ENCODE measurements around the gene DVL1. TPM values are rescaled to one million over a fixed set of nuclear protein-coding genes. Genes with fewer than 3 reads are reported as not detected.
A peak's percentile ranks its signal among the peaks of the same experiment; 100 is the strongest.

The DVL1 gene
- total RNA-seq, 4 donors from 2014 or later = 130 to 191 (median 144) TPM

DNA sequence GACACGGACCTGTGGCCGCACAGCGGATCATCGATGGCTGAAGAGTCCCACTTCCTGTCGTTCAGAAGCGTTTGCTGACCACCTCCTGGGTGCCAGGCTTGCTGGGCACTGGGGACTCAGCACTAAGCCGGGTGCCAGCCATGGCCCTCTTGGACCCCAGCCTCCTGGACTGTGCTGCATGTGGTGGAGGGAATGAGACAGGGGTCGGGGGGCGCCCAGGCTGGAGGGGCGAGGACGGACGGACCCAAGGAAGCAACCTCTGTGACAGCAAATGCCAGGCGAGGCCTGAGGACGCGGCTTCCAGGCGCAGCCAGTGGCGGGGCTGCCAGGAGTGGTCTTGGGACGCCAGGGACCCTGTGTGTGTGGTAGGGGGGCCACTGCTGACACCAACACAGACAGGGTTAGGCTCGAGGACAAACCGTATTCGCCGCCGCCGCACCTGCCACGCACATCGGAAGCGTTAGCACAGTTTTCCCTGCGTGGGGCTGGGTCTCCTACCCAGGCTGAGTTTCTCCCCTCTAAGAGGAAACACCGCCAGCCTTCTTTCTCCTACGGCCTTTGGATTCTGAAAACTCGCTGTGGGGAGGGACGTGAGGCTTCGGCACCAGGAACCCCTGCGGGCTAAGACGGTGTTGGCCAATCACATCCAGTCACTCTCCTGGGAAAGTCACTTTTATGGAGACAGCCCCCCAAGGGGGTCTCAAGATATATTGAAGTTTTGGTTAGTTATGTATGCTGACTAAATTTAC lies 12.2 kb upstream of the DVL1 start:
- no peak for TF ChIP-seq POLR2A (IDR thresholded peaks at IDR 0.05)
- H3K4me1 ChIP-seq = peaks cover 0 to 49% (median 43%) of the 10 kb centered on the region in 4 donors
- no peak for DNase-seq (ENCODE audit: low spot score in 2 of 2)
- 66 to 70% methylated on average over 20 to 33 of the region's 35 CpGs for WGBS, 2 donors
- H3K36me3 ChIP-seq = no peaks in the 10 kb centered on the region
- no peaks in the 10 kb centered on the region for H3K9me3 ChIP-seq
- peak overlapping the region in 1 of 4 donors; percentile 32 for H3K4me3 ChIP-seq
- peak overlapping the region; percentile 2 to 92 (median 80) for H3K27ac ChIP-seq
- H3K27me3 ChIP-seq = no peaks in the 10 kb centered on the region

DNA sequence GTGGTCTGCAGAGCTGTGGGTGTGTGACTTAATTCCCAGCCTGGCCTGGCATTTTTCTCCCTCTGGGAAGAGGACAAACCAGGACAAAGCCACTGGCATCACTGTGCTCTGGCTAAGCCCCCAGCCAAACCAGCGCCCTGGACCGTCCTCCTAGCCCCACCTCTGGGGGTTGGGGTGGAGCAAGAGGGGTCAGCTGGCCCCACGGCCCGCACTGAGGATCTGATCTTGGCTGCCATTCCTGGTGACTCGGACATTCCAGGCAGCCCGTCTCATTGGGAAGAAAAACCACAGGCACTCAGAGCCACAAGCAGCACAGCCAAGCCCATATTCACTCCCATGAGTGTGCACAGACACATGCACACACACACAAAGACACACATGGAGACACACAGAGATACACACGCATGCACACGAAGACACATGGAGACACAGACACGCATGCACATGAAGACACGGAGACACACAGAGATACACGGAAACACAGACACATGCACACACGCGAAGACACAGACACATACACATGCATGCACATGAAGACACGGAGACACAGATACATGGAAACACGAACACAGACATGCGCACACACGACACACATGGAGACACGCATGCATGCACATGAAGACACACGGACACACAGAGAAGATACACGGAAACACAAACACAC lies 11.4 kb upstream of the DVL1 start:
- no peaks in the 10 kb centered on the region for H3K9me3 ChIP-seq
- H3K36me3 ChIP-seq = no peaks in the 10 kb centered on the region
- 53 to 63% methylated on average over 20 of the region's 20 CpGs for WGBS, 2 donors
- TF ChIP-seq EP300 (IDR thresholded peaks at IDR 0.05) (peak in 1 of 2 donors; percentile 62), POLR2A (IDR thresholded peaks at IDR 0.05) (no peak)
- H3K4me3 ChIP-seq = peak overlapping the region in 1 of 4 donors; percentile 66
- H3K27me3 ChIP-seq = no peaks in the 10 kb centered on the region
- peaks cover 0 to 57% (median 48%) of the 10 kb centered on the region in 4 donors for H3K4me1 ChIP-seq
- peak; percentile 79 to 81 for DNase-seq (ENCODE audit: low spot score in 2 of 2)
- peak overlapping the region; percentile 81 to 92 (median 88) for H3K27ac ChIP-seq

DNA sequence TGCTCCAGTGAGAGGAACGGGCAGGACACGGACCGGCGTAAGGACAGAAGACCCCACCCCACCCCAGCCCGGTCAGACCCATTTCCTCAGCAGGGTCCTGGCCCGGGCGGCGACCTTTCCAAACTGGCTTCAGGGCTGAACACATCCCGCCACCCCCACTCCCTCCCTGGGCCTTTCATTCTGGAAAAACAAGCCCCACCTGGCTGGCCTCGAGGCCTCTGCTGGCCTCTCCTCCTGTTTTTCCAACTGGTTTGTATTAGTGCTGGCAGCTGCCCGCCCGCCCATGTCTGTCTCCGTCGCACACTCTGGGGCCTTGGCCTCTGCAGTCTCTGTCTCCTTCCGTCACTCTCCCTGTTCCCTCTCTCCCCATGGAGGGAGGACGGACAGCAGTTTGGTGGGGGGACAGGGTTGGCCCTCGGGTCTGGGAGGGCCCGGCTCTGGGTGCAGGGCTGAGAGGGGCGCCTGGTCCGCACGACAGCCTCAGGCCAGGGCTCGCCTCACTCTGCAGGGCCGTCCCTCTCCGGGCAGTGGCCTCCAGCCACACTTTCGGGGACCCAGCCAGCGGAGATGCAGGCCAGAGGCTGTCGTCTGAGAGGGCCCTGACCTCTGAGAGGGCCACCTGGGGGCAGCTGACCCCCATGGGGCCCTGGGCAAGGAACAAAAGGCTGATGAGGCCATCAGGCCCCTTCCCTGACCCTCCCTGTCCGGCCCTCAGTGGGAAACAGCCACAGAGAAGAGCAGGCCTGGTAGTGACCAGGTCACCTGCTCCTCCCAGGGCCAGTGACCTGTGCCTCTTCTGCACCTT lies 10.6 kb upstream of the DVL1 start:
- Histone ChIP-seq H3K36me3 (peaks cover 0 to 5% (median under 1%) of the 10 kb centered on the region in 3 donors), H3K4me1 (peaks cover 0 to 64% (median 55%) of the 10 kb centered on the region in 4 donors), H3K27me3 (no peaks in the 10 kb centered on the region), H3K9me3 (no peaks in the 10 kb centered on the region), H3K4me3 (peak overlapping the region in 1 of 4 donors; percentile 66), H3K27ac (peak overlapping the region; percentile 81 to 92 (median 88))
- peak; percentile 80 to 81 for DNase-seq (ENCODE audit: low spot score in 2 of 2)
- 26 to 37% methylated on average over 10 to 16 of the region's 28 CpGs for WGBS, 2 donors
- TF ChIP-seq, protein P1, sequence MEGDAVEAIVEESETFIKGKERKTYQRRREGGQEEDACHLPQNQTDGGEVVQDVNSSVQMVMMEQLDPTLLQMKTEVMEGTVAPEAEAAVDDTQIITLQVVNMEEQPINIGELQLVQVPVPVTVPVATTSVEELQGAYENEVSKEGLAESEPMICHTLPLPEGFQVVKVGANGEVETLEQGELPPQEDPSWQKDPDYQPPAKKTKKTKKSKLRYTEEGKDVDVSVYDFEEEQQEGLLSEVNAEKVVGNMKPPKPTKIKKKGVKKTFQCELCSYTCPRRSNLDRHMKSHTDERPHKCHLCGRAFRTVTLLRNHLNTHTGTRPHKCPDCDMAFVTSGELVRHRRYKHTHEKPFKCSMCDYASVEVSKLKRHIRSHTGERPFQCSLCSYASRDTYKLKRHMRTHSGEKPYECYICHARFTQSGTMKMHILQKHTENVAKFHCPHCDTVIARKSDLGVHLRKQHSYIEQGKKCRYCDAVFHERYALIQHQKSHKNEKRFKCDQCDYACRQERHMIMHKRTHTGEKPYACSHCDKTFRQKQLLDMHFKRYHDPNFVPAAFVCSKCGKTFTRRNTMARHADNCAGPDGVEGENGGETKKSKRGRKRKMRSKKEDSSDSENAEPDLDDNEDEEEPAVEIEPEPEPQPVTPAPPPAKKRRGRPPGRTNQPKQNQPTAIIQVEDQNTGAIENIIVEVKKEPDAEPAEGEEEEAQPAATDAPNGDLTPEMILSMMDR (IDR thresholded peaks at IDR 0.05) = no peak
- no peak for TF ChIP-seq POLR2A (IDR thresholded peaks at IDR 0.05)
- peak in 1 of 2 donors; percentile 80 for TF ChIP-seq EP300 (IDR thresholded peaks at IDR 0.05)

DNA sequence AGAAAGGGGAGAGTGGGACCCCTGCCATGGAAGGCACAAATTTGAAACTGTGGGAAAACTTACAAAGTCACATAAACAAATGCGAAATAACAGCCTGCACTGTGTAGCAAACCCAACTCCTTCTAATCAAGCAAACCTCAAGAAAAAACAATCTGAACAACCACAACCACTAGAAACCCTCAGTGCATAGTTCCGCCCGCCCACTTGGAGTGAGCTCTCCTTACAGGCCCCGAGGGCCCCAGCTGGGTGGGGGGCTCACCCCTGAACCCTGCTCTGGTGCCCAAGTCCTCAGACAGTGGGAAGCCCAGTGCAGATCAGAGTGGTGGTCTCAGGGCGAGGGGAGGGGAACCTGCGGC lies 10.1 kb upstream of the DVL1 start:
- no peaks in the 10 kb centered on the region for H3K9me3 ChIP-seq
- peak in 1 of 2 donors; percentile 68 for DNase-seq (ENCODE audit: low spot score in 2 of 2)
- peaks cover 0 to 11% (median 4%) of the 10 kb centered on the region in 3 donors for H3K36me3 ChIP-seq
- peak overlapping the region; percentile 81 to 92 (median 88) for H3K27ac ChIP-seq
- H3K4me1 ChIP-seq = peaks cover 0 to 70% (median 61%) of the 10 kb centered on the region in 4 donors
- H3K4me3 ChIP-seq = peak overlapping the region in 2 of 4 donors; percentile 14 to 66
- WGBS, 2 donors = 19 to 31% methylated on average over 4 to 6 of the region's 6 CpGs
- no peak for TF ChIP-seq POLR2A (IDR thresholded peaks at IDR 0.05)
- no peak for TF ChIP-seq EP300 (IDR thresholded peaks at IDR 0.05)
- TF ChIP-seq, protein P1 (IDR thresholded peaks at IDR 0.05) = no peak
- no peaks in the 10 kb centered on the region for H3K27me3 ChIP-seq

DNA sequence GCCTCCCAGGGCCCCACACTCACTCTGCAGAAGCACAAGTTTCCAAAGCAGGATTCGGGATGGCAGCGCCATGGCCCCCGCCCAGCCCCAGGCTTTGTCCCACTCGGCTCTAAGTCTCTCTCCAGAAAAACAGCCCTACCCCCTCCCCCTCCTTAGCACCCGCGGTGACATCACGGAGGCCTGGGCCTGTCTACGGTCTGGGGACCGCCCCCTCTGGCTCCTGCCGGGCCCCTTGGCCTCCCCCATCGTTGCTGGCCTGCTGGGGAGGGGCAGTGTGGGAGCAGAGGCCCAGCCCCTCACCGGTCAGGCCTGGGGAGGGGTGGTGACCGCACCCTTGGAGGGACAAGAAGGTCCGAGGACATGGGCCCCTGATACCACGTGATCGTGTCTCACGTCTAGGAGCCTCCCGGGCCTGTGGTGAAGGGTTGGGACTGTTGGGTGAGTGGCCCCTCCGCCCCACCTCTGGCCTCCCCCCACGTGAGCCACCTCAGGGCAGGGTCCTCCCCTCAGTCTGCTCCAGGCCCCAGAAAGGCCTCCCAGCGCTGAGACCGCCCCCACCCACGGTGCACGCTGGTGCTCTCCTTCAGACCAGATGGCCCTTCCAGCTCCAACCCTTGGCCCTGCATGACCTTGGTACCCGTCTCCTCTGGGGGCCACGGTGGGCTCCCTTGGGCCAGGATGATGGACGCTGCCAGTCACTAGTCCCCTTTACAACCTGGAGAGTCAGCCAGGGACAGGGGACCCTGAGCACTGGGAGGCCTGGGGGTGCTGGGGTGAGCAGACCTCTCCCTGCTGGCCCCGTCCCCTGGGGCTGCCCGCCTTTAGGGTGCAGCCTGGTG lies 9.4 kb upstream of the DVL1 start, which contains the start of gene MXRA8:
TSS of gene MXRA8 (minus strand) at position 123 of the 839 bp plus-strand sequence. CDS start at position 72, 51 bp downstream.
- Histone ChIP-seq H3K27me3 (no peaks in the 10 kb centered on the region), H3K9me3 (no peaks in the 10 kb centered on the region), H3K36me3 (peaks cover 0 to 17% (median 4%) of the 10 kb centered on the region in 3 donors), H3K27ac (peak within 1 kb of the TSS; percentile 81 to 92 (median 88)), H3K4me3 (peak within 1 kb of the TSS; percentile 49 to 86 (median 60)), H3K4me1 (peaks cover 0 to 77% (median 67%) of the 10 kb centered on the region in 4 donors)
- peak; percentile 79 to 82 for DNase-seq (ENCODE audit: low spot score in 2 of 2)
- 14% methylated on average over 24 to 25 of the region's 29 CpGs for WGBS, 2 donors
- TF ChIP-seq, protein P1 (IDR thresholded peaks at IDR 0.05) = no peak
- TF ChIP-seq EP300 (IDR thresholded peaks at IDR 0.05) = peak; percentile 4 to 72
- peak in 1 of 2 donors; percentile 49 for TF ChIP-seq POLR2A (IDR thresholded peaks at IDR 0.05)

All from tibial nerve (tissue), 4 donors.